DMS153 (cell line): ENCODE data around the gene CDK19.
A peak's percentile ranks its signal among the peaks of the same experiment; 100 is the strongest.

Source experiments
- DNase-seq: peaks from one replicate; lab custom pipeline; 2025; lab: John Stamatoyannopoulos, UW

Gene CDK19

DNA sequence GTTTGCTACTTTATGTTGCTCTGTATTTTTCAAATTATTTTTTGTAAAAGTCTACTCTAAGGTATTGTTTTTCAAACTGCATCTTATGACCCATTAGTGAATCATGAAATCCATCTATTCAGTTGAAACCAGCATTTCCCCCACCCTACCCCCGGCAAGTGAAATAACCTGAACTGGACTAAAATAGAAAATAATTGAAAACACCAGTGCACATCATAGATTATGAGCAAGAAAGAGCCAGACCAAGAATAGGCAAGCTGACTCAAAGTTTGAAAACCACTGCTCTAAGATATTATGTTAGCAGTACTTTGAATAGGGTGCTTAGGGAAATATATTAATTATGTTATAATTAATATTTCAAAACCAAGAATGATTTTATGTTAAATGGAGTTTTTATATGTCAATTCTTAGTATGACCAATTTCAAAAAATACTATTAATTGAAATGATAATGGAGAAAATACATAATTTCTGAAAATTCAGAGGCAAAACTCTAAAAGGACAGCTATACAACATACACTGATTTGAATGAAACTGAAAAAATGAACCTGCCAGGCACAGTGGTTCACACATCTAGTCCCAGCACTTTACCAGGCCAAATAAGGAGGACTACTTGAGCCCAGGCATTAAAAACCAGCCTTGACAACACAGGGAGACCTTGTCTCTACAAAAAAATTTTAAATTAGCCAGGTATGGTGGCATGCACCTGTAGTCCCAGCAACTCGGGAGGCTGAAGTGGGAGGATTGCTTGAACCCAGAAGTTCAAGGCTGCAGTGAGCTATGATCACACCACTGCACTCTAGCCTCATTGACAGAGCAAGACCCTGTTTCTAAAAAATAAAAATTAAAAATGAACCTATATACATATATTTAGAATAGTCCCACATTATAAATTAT, 112.0 kb downstream of the CDK19 start:
- DNase-seq, result no peak

DNA sequence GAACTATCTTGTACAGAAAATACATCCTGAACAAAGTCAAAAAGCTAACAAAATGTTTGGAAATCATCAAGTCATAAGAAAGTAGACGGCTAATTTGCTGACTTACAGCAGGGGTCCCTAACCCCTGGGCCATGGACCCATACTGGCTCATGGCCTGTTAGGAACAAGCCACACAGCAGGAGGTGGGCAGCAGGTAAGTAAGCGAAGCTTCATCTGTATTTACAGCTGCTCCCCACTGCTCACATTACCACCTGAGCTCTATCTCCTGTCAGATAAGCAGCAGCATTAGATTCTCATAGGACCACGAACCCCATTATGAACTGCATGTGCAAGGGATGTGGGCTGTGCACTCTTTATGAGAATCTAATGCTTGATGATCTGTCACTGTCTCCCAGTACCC, 115.5 kb downstream of the CDK19 start:
- DNase-seq, result no peak

DNA sequence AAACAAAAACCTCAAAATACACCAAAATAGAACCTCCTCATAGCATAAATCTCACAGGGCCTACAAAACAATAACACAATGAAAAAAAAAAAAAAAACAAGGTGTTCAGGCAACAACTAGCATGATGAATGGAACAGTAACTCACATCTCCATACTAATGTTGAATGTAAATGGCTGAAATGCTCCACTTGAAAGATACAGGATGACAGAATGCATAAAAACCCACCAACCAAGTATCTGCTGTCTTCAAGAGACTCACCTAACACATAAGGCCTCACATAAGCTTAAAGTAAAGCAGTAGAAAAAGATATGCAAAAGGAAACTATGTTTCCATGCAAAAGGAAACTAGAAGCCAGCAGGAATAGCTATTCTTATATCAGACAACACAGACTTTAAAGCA, 121.3 kb downstream of the CDK19 start:
- no peak for DNase-seq

DNA sequence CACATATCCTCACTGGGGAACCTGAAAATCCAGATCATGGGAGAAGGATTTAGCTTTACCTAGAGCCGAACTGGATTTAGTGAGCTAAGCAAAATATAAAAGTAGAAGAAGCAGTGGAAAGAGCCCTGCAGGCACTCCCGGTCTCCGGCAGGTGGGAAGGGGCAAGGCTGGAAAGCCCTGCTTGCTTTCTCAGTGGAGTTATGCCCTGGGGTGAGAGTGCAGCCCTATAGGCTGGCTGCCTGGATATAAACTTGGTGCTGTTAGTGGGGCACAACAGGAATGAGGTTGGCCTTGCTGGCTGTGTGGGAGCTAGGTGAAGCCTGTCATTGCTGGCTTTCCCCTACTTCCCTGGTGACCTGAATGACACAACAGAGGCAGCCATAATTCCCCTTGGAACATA, 122.0 kb downstream of the CDK19 start:
- DNase-seq, result no peak

DNA sequence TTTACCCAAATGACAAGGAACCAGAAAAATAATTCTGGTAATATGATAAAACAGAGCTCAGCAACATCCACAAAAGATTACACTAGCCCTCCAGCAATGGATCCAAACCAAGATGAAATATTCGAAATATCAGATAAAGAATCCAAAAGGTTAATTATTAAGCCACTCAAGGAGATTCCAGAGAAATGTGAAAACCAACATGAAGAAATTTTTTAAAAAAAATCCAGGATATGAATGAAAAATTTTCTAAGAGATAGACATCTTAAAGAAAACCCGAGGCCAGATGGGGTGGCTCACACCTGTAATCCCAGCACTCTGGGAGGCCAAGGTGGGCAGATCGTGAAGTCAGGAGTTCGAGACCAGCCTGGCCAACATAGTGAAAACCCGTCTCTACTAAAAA, 124.4 kb downstream of the CDK19 start:
- DNase-seq, result no peak

DNA sequence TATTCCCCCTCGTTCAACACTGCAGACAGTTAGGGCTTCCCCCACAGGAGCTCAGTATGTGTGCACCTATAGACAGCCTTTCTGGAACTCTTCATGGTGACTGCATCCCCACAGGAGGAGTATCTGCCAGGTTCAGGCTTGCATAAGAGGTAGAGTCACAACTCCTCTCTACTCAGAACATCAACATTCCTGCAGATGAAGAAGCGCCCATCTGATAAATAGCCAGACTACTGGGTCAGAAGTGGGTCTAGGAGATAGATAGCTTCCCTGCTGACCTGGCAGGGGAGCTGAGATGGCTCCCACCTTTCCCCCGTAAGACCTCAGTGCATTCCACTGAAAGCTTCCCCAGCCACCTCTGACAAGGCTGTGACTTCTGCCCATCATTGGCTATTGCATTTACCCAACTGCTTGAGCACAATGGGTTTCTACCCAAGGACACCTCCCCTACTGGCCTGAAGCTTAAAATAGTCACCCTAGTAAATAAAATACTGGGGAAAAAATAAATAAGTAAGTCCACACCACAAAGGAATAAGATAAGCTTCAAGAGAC, 125.1 kb downstream of the CDK19 start:
- DNase-seq, result no peak

DNA sequence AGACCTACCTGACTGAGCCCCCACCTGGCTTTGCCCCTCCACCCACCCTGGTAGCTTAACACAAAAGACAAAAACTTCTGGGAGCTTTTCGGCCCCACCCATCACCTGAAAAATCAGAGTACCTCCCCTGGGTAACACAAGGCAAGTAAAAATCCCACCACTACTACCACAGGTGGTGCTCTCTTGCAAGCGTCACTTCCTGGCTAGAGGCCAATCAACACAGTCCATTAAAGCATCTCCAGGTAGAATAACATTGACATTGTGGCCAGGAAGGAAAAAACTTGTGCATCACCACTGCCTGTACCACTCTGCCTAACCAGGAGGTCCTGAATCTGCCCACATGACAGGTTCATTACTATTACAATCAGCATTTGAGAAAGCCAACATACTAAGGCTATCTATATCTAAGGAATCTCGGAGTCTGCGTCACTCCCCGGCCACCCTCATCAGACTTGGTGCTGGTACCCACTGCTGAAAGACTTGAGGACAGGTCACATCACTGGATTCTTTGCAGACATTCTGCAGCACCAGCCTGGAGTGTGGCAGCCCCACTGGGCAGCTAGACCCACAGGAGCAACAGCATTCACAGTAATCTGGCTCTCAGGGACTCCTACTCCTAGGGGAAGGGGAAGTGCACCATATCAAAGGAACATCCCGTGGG, 125.9 kb downstream of the CDK19 start:
- DNase-seq, result peak; percentile 12

DNA sequence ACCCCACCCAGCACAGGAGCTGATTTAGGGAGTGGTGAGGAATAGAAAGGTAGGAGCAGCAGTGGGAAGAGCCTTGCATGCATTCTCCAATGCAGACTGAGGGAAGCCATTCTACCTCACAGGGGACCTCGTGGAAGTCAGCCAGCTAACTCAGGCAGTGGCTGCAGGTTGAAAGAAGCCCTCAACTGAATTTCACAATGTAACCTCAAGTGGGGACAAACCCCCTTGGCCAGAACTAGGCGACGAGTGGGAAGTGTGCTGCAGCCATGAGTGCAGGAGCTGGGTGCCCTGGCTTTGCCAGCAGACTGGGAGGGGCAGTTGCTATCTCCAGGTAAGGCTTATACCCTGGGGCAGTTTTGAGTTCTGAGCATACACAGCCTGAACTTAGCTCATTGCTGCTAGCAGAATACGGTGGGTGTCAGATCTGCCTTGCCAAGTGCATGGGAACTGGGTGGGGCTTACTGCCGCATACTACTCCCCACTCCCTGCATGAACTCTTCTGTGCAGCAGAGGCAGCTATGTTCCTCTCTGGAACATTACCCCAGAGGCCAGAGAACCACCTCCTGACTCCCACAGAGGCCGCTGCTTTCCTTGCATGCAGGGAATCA, 126.5 kb downstream of the CDK19 start:
- DNase-seq, result no peak

DNA sequence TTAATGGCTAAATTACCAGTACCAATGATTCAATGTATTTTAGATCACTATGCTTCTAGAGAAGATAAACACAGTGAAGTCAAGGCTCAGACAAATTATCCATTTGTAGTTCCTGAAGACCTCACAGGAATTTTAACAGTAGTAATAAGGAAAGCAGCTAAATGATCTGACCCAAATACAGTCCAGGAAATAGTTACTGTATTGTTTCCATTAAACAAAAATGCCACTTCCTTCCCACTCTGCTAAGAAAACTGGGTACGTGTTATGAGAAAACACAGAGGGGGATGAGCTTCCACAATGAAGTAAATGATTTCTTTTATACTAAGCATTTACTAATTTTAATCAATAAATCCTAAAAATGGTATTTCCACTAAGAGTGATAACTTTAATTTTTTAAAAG, 127.9 kb downstream of the CDK19 start:
- DNase-seq, result no peak

DNA sequence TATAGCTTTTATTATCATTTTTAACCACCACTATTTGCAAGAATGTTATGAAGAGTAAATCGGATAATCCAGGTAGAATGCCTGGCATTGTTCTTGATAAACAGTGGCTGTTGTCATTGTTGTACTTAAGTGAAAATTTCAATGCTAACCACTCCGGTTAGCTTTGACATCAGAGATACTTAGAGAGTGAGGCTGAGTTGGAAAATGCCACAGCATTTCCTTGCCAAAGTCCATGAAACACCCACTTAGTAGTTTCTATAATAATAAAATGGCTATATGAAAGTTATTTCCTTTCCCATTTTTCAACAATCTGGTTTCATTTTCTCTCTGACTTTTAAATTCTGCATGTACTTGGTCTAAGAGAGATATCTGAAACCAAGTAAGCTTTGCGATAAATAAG, 132.0 kb downstream of the CDK19 start:
- DNase-seq, result no peak

DNA sequence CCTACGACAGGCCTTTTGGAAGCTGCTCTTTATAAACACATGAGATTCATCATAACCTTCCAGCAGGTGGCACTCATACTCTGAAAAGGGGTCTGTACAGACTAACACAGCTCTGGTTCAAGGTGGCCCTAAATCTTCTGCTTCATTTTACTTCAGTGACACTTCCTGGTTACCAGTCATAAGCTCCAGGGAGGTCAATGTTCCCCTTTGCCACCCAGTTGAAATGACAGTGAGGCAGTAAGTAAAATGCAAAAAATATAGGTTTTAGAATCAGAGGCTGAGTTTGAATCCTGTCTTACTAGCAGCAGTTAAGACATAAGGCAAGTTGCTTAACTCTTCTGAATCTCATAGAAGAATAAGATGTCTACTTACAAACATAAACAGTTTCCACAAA, 132.8 kb downstream of the CDK19 start:
- DNase-seq, result peak; percentile 87

DNA sequence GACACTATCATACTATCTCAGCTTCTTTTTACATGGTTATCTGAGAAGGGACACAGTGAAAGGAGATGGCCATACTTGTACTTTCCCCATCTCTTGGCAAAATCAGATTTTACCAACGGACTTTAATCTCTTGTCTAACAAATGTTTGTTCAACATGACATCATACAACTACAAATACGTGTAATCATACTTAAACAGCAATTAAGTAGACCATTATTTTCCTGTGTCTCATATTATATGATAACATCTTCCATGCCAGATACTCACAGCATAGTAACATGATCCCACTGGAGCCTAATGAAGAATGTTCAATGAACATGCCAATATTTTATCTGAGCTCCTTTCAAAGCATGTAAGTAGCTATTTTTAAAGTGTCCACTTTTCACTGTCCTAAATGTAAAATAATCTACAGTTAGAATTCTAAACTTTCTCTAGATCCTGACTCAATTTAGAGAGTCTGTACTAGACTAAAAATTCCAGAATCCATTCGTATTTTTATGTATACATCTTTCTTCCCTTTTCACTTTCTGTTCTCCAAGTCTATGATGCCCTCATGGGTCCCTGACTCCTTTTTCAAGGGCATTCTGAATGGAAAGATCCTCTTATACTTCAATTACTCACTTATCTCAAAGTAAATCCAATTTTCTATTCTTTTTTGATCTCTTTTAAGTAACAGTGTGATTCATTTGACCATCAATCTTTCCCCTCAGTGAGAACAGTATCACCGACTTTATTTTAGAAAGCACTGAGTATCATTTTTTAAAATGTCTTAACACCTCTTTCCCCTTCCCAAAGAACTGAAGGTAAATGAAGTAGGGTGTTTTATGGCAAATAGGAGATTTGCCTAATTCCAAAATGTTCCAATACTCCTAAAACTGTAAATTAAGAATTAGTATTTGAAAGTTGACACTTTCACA, 133.5 kb downstream of the CDK19 start:
- no peak for DNase-seq

DNA sequence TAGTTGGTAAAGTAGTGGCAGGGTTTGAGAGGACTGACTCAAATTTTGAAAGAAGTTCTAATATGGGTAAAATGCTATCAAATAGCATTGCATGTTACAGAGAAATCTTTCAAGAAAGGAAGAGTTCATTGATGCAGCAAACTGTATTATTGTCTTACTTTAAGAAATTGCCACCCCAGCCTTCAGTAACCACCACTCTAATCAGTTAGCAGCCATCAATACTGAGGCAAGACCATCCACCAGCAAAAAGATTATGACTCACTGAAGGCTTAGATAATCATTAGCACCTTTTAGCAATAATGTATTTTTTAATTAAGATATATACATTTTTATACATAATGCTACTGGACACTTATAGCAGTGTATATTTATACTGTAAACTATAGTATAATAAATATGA, 138.9 kb downstream of the CDK19 start:
- DNase-seq, result no peak

DNA sequence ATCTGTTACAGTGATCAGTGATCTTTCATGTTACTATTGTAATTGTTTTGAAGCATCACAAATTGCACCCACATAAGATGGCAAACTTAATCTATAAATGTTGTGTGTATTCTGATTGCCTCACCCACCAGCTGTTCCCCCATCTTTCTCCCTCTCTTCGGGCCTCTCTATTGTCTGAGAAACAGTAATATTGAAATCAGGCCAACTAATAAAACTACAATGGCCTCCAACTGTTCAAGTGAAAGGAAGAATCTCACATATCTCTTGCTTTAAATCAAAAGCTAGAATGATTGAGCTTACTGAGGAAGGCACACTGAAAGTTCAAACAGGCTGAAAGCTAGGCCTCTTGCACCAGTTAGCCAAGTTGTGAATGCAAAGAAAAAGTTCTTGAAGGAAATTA, 141.2 kb downstream of the CDK19 start:
- no peak for DNase-seq

DNA sequence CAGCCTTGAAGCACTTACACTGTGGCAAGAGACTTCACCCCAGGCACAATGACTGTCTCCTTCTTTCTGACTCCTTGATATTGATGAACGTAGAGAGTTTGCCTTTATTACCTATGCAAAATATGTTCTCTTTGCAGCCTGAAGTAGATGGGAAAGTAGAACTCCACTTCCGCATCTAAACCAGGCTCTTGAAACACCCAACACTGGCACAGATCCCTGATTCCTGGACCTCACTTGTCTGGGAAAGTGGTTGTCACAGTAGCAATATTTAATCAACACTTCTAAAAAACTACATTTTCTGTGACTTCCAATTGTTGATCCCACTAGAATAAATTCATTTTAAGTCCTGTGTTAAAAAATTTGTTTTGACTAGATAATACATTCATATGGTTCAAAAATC, 143.1 kb downstream of the CDK19 start:
- DNase-seq, result no peak

DNA sequence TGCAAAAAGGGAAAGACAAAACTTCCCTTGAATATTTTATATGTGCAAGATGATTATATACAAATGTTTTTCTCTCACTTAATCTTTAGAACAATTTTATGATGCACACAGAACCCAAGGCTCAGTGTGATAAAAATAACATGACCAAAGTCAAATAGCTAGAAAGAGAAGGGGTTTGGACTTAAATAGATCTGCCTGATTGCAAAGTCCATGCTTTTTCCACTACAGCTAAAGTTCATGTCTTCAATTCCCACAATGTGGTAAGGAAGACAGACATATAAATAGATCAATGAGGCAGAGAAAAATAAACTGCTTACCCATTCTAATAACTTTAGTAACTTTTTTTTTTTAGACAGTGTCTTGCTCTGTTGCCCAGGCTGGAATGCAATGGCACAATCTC, 143.8 kb downstream of the CDK19 start:
- no peak for DNase-seq

DNA sequence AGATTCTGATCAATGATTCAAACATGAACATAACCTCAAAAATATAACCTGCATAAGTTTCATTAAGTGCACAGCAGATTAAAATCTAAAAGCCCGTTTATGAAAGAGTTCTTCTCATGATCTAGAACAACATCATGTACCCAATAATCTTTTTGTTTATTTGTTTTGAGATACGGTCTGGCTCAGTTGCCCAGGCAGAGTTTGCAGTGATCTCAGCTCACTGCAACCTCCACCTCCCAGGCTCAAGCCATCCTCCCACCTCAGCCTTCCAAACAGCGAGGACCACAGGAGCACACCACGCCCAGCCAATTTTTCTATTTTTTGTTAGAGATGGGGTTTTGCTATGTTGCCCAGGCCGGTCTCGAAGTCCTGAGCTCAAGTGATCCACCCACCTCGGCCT, 149.7 kb downstream of the CDK19 start:
- no peak for DNase-seq

DNA sequence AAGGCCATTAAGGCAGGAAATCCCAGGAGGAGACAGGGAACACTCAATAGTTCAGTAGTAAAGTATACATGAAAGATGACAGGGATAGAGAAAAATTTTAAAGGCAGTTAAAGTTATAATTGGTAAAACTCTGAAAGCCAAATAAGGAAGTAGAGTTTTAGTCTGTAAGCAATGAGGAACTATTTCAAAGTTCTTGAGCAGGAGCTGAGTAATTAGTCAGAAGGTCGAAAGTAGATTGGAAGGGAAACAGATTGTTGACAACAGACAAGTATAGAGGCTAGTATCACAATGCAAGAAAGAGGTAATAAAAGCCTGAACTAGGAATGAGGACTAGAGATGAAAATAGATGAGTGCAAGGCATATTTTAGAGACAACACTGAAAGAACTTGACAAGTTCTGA, 150.3 kb downstream of the CDK19 start:
- no peak for DNase-seq

DNA sequence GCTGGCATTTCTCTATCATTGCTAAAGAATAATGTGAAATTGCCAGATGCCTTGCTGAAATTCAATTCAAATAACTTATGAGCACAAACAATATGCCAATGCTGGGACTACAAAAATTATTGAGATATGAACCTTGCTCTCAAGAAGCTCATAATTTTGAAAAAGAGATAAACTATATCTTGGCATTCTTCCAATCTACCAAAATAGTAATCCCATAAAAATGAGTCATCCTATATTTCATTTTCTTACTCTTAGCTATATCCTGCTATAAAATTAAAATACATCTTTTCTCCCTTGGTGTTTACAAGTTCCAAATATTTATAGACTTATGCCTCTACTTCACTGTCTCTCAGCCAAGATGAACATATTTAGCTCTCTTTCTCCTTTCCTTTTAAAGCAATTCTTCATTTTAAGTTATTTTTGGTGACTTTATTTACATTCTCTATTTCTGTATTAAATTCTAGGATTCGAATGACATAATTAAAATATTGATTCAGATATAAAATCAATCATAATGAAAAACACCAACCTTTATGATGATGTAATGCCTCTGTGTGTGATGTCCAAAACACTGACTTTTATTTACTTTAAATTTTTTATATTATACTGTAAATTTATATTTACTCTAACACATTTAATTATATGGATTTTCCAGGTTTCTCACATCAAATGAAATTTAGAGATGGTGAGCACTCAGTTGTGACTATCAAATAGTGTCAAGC, 152.6 kb downstream of the CDK19 start:
- no peak for DNase-seq

DNA sequence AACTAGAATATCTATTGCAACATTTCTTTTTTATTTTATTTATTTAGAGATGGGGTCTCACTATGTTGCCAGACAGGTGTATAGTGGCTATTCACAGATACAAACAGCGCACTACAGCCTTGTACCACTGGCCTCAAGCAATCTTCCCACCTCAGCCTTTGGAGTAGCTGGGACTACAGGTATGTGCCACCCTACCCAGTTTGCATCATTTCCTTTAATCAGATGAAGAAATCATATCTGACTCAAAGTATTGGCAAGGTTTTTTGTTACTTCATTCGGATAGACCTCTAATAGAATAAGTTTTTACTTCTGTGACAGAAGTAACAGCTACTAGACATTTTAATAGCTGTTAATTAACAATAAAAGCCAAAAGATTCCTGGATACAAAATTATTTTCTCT, 153.9 kb downstream of the CDK19 start:
- no peak for DNase-seq

DNA sequence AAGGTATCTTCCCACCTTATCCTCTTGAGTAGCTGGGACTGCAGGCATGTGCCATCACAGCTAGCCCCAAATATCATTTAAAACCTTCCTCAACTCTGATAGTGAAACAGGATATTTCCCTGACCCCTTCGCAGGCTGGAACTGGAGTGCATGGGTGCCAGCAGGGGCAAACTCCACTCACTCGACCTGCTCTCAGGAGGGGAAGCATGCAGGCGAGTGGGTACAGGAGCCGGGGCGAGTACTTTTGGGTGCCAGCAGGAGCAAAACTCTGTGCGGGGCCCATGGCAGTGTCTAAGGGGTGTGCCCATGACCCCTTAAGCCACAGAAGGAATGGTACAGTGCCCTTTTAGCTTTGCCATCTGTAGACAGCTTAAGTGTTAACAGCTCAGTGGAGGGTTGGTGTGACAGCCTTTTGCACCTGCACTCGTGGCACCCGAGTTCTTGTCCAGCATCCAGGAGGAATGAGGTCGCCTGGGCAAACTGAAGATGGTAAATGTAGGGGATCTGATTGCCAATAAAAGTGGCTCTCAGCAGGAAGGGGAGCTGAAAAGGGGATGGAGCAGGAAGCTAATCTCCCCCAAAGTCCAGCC, 155.1 kb downstream of the CDK19 start:
- no peak for DNase-seq
